Uterus (tissue), 4 donors: ENCODE measurements around the gene GGPS1. TPM values are rescaled to one million over a fixed set of nuclear protein-coding genes. Genes with fewer than 3 reads are reported as not detected.

Experiments
- DNase-seq, 2 donors: peaks; one replicate each; pipeline ENCODE4 v3.0.0-alpha.2; 2019 to 2020
- H3K27ac ChIP-seq, 2 donors: fragments of 200-600 bp; sonication (generic); 1 replicate in 1 of 2; 2 replicates in 1 of 2; pipeline ENCODE4 v1.5.1; 2016 to 2018
- H3K27me3 ChIP-seq, 2 donors: fragments of 200-600 bp; sonication (generic); one replicate each; pipeline ENCODE4 v1.5.1; 2018 to 2019; ENCODE audit warnings: control low read depth in 1 of 2
- H3K36me3 ChIP-seq, 2 donors: fragments of 200-600 bp; sonication (generic); one replicate each; pipeline ENCODE4 v1.5.1; 2019; ENCODE audit warnings: control low read depth in 1 of 2
- H3K4me1 ChIP-seq, 2 donors: fragments of 200-600 bp; sonication (generic); one replicate each; pipeline ENCODE4 v1.5.1; 2018 to 2019; ENCODE audit warnings: control low read depth in 1 of 2
- H3K4me3 ChIP-seq, 2 donors: fragments of 200-600 bp; sonication (generic); 1 replicate in 1 of 2; 2 replicates in 1 of 2; pipeline ENCODE4 v1.5.1; 2018 to 2019; ENCODE audit warnings: mild to moderate bottlenecking in 1 of 2
- H3K9me3 ChIP-seq, 2 donors: fragments of 200-600 bp; sonication (generic); one replicate each; pipeline ENCODE4 v1.5.1; 2019; ENCODE audit warnings: control low read depth in 1 of 2
- CTCF ChIP-seq, 4 experiments: fragments of 200-600 bp in 2 of 4; fragments of 450-650 bp in 2 of 4; sonication (generic) in 2 of 4; IDR thresholded peaks; one replicate each; pipeline ENCODE4 v1.5.1; 2016 to 2019; ENCODE audit warnings: antibody characterized with exemption in 4 of 4, mild to moderate bottlenecking in 2 of 4, moderate library complexity in 1 of 4
- POLR2A ChIP-seq, 2 donors: fragments of 450-650 bp; IDR thresholded peaks; one replicate each; pipeline ENCODE4 v1.6.1; 2016; ENCODE audit warnings: antibody characterized with exemption in 2 of 2, mild to moderate bottlenecking in 1 of 2, moderate library complexity in 1 of 2
- intact Hi-C: fragments of 100-400 bp; cut with DNase I; formaldehyde crosslinking; loops from one replicate; pipeline ENCODE4 v1.15.1; 2023; ENCODE audit warnings: low total_unique reads
- total RNA-seq, 4 donors: library from RNA; depleted of rRNA in 3 of 4; stranded (reverse); fragments of >200 nt in 3 of 4; gene quantifications; one replicate each; pipeline versions ENCODE4 v1.1.0 to v1.2.4, GENCODE V29; 2014 to 2023
- donor health status: DM: yes; HTN: yes; CAD: no.

GGPS1 gene
- total RNA-seq, 4 donors from 2014 or later, result 10.0 to 40.2 (median 25.6) TPM

- no peaks in the 10 kb centered on the region for H3K4me1 ChIP-seq
- no peak overlapping the region for H3K27ac ChIP-seq
- H3K4me3 ChIP-seq, result no peak overlapping the region
- intact Hi-C loops, result no loop called here
- no peaks in the 10 kb centered on the region for H3K9me3 ChIP-seq
- no peaks in the 10 kb centered on the region for H3K27me3 ChIP-seq
- no peaks in the 10 kb centered on the region for H3K36me3 ChIP-seq
- TF ChIP-seq POLR2A (IDR thresholded peaks at IDR 0.05) (no peak), CTCF (IDR thresholded peaks at IDR 0.05) (no peak)
- no peak for DNase-seq
Observed at GRCh38 chr1:235284231-235284769, 44.1 kb upstream of the GGPS1 start.

GRCh38 chr1:235286667-235287066 lies 41.7 kb upstream of the GGPS1 start:
- Histone ChIP-seq H3K27ac (no peak overlapping the region), H3K36me3 (no peaks in the 10 kb centered on the region), H3K27me3 (no peaks in the 10 kb centered on the region), H3K4me3 (no peak overlapping the region), H3K4me1 (no peaks in the 10 kb centered on the region), H3K9me3 (no peaks in the 10 kb centered on the region)
- no peak for DNase-seq
- TF ChIP-seq CTCF (IDR thresholded peaks at IDR 0.05) (no peak), POLR2A (IDR thresholded peaks at IDR 0.05) (no peak)
- intact Hi-C loops, result no loop called here

- Histone ChIP-seq H3K27ac (no peak overlapping the region), H3K4me3 (no peak overlapping the region), H3K27me3 (no peaks in the 10 kb centered on the region), H3K9me3 (no peaks in the 10 kb centered on the region), H3K4me1 (no peaks in the 10 kb centered on the region), H3K36me3 (no peaks in the 10 kb centered on the region)
- TF ChIP-seq POLR2A (IDR thresholded peaks at IDR 0.05) (no peak), CTCF (IDR thresholded peaks at IDR 0.05) (no peak)
- no peak for DNase-seq
- intact Hi-C loops, result no loop called here
Observed at GRCh38 chr1:235287208-235287882, 41.0 kb upstream of the GGPS1 start.

- Histone ChIP-seq H3K27me3 (no peaks in the 10 kb centered on the region), H3K36me3 (no peaks in the 10 kb centered on the region), H3K27ac (no peak overlapping the region), H3K4me1 (no peaks in the 10 kb centered on the region), H3K9me3 (no peaks in the 10 kb centered on the region), H3K4me3 (no peak overlapping the region)
- intact Hi-C loops, result no loop called here
- no peak for DNase-seq
- TF ChIP-seq POLR2A (IDR thresholded peaks at IDR 0.05) (no peak), CTCF (IDR thresholded peaks at IDR 0.05) (no peak)
Observed at GRCh38 chr1:235289859-235290739, 38.3 kb upstream of the GGPS1 start.
